ENCODE data around the gene ELOVL6.

DNA sequence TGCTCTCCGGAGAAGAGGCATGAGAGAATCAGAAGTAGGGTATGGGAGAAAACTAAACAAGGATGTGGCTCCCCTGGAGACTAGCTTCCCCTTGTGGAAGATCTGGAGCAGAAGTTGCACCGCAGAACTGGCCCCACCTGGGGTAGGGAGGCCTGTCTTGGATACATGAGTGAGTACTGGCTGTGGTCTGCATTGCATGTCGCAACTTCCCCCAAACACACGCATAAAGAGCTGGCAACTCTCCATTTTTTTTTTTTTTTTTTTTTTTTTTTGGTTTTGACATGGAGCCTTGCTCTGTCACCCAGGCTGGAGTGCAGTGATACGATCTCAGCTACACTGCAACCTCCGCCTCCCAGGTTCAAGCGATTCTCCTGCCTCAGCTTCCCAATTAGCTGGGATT, 165.8 kb downstream of the ELOVL6 start:
- TF ChIP-seq, protein P1, sequence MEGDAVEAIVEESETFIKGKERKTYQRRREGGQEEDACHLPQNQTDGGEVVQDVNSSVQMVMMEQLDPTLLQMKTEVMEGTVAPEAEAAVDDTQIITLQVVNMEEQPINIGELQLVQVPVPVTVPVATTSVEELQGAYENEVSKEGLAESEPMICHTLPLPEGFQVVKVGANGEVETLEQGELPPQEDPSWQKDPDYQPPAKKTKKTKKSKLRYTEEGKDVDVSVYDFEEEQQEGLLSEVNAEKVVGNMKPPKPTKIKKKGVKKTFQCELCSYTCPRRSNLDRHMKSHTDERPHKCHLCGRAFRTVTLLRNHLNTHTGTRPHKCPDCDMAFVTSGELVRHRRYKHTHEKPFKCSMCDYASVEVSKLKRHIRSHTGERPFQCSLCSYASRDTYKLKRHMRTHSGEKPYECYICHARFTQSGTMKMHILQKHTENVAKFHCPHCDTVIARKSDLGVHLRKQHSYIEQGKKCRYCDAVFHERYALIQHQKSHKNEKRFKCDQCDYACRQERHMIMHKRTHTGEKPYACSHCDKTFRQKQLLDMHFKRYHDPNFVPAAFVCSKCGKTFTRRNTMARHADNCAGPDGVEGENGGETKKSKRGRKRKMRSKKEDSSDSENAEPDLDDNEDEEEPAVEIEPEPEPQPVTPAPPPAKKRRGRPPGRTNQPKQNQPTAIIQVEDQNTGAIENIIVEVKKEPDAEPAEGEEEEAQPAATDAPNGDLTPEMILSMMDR (IDR thresholded peaks at IDR 0.05), result no peak
- TF ChIP-seq POLR2AphosphoS5 (IDR thresholded peaks at IDR 0.05), result no peak
- TF ChIP-seq EP300 (IDR thresholded peaks at IDR 0.05), result no peak
- TF ChIP-seq POLR2A (IDR thresholded peaks at IDR 0.05), result no peak
